ENCODE results near the gene MUTYH. TPM values are rescaled to one million over a fixed set of nuclear protein-coding genes. Genes with fewer than 3 reads are reported as not detected.
A peak's percentile ranks its signal among the peaks of the same experiment; 100 is the strongest.

MUTYH gene
- total and polyA plus RNA-seq, 2 of the 8 experiments (the other 6 are each of a cell fraction or from before 2014, with no cell fraction given) = 51.9 to 65.7 TPM

DNA sequence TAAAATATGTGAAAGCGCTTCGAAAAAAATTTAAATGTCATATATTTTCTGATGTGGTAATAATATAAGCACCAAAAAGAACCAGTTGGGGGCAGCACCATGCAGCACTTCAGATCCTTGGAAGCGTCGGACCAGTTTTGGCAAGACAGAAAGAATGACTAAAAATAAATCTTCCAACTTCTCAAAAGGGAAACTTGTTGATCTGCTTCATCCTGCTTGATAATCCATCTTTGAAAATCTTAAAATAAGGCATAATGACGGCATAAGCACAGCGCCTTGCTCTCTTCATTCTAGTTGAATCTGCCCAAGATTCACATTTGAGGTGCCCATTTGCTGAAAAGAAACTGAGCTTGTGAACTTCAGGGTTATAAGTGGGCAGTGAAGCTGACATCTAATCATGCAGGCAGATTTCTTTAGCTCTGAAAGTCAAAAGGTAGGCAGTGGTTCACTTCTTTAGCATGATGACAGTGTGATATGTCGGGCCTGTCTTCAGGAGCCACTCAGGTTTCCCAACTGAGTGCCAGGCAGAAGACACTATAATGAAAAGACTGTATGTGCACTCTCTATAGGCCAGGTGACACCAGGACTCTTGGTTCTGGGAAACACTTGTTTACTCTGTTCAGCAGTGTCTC lies 19.8 kb upstream of the MUTYH start:
- TF ChIP-seq, protein P1, sequence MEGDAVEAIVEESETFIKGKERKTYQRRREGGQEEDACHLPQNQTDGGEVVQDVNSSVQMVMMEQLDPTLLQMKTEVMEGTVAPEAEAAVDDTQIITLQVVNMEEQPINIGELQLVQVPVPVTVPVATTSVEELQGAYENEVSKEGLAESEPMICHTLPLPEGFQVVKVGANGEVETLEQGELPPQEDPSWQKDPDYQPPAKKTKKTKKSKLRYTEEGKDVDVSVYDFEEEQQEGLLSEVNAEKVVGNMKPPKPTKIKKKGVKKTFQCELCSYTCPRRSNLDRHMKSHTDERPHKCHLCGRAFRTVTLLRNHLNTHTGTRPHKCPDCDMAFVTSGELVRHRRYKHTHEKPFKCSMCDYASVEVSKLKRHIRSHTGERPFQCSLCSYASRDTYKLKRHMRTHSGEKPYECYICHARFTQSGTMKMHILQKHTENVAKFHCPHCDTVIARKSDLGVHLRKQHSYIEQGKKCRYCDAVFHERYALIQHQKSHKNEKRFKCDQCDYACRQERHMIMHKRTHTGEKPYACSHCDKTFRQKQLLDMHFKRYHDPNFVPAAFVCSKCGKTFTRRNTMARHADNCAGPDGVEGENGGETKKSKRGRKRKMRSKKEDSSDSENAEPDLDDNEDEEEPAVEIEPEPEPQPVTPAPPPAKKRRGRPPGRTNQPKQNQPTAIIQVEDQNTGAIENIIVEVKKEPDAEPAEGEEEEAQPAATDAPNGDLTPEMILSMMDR (IDR thresholded peaks at IDR 0.05; ENCODE audit: control extremely low read depth in 1 of 3, insufficient read depth in 1 of 3, low read depth in 1 of 3, low read length in 3 of 3) = peak; percentile 18 to 61 (median 46)
- no peak for TF ChIP-seq CREB1 (IDR thresholded peaks at IDR 0.05)
- TF ChIP-seq RAD21 (IDR thresholded peaks at IDR 0.05 in 1 of 2, conservative IDR thresholded peaks at IDR 0.05 in 1 of 2; ENCODE audit: low read depth in 2 of 2, low read length in 2 of 2) = peak; percentile 78 to 83
- H3K56ac ChIP-seq (replicated peaks; ENCODE audit: insufficient read length, low read depth, low read length) = no peak overlapping the region
- no peak overlapping the region for H4K5ac ChIP-seq (ENCODE audit: insufficient read length, low read depth, low read length)
- no peak for DNase-seq (ENCODE audit: low read depth in 1 of 2, low spot score in 2 of 2)
- H4K8ac ChIP-seq (ENCODE audit: extremely low read depth, insufficient read depth, low read length) = no peak overlapping the region
- peaks cover 2 to 11% (median 8%) of the 10 kb centered on the region in 4 experiments for H3K4me1 ChIP-seq (replicated peaks in 1 of 4; ENCODE audit: control insufficient read depth in 3 of 4, insufficient read depth in 4 of 4, low read length in 3 of 4)
- H3K4ac ChIP-seq (replicated peaks; ENCODE audit: insufficient read length, low read depth, low read length) = no peak overlapping the region
- peak overlapping the region; percentile 16 to 43 for H3K4me2 ChIP-seq (ENCODE audit: insufficient read depth in 1 of 2, low read depth in 2 of 2, low read length in 2 of 2)
- H3K79me2 ChIP-seq (ENCODE audit: control insufficient read depth in 1 of 2, insufficient read depth in 2 of 2, low read length in 2 of 2) = no peaks in the 10 kb centered on the region
- H4K91ac ChIP-seq (replicated peaks; ENCODE audit: insufficient read length, low read length) = no peak overlapping the region
- no peak overlapping the region for H3K18ac ChIP-seq (ENCODE audit: extremely low read depth, low read length)
- H3K9ac ChIP-seq (replicated peaks in 1 of 4; ENCODE audit: extremely low read depth in 1 of 4, low read depth in 3 of 4, low read length in 3 of 4) = peak overlapping the region in 1 of 4 experiments; percentile 9; a peak in 1 of 7 replicates
- no peak overlapping the region for H3K27ac ChIP-seq (ENCODE audit: low read depth, low read length)
- no peaks in the 10 kb centered on the region for H3K9me3 ChIP-seq (ENCODE audit: insufficient read depth in 2 of 2, low read depth in 1 of 2, low read length in 1 of 2)
- H4K20me1 ChIP-seq (replicated peaks in 1 of 2; ENCODE audit: control insufficient read depth in 1 of 2, insufficient read depth in 2 of 2, low read length in 2 of 2) = no peaks in the 10 kb centered on the region
- FAIRE-seq = peak; percentile 70
- no peaks in the 10 kb centered on the region for H3K23me2 ChIP-seq (ENCODE audit: low read depth, low read length)
- POLR2A ChIA-PET (ENCODE audit: partially characterized antibody) = interaction anchor here (1.4 to 14.2 kb wide), 4 partner anchors 17 to 162 kb away, joined by 4 to 162 read pairs (median 6); partner anchors contain the start of genes HPDL, MUTYH, PRDX1 and TOE1
- no peak overlapping the region for H3K14ac ChIP-seq (ENCODE audit: insufficient read length)
- CTCF ChIA-PET (ENCODE audit: partially characterized antibody) = interaction anchor here (0.6 to 10.3 kb wide), 26 partner anchors 9 to 342 kb away, joined by 3 to 194 read pairs (median 4); partner anchors contain the start of genes CCDC163, HPDL, MMACHC and MUTYH
- no peak overlapping the region for H2BK12ac ChIP-seq (ENCODE audit: low read depth, low read length)
- H2BK20ac ChIP-seq (ENCODE audit: low read length) = no peak overlapping the region
- no peak overlapping the region for H2BK15ac ChIP-seq (ENCODE audit: low read length)
- no peak overlapping the region for H2BK120ac ChIP-seq (replicated peaks; ENCODE audit: low read depth, low read length)
- 55% methylated on average over 7 of the region's 7 CpGs; no CpG with 5 or more reads in 1 of the 2 experiments for WGBS, 2 experiments (ENCODE audit: extremely low coverage in 1 of 2, insufficient coverage in 1 of 2, insufficient read length in 1 of 2, insufficient replicate concordance in 2 of 2, low coverage in 1 of 2, low lambda C conversion rate in 2 of 2, missing lambda C conversion rate in 1 of 2)
- H2AK5ac ChIP-seq (ENCODE audit: low read depth, low read length) = no peak overlapping the region
- no peak overlapping the region for H3K4me3 ChIP-seq (ENCODE audit: extremely low read depth in 1 of 4, insufficient read depth in 2 of 4, low read depth in 3 of 4, low read length in 4 of 4)
- H3K27me3 ChIP-seq (replicated peaks in 1 of 4; ENCODE audit: control insufficient read depth in 3 of 4, extremely low read depth in 1 of 4, insufficient read depth in 3 of 4, low read length in 3 of 4) = no peaks in the 10 kb centered on the region
- H3K36me3 ChIP-seq (ENCODE audit: control insufficient read depth in 2 of 4, insufficient read depth in 4 of 4, low read length in 3 of 4) = no peaks in the 10 kb centered on the region
- no peak overlapping the region for H2BK5ac ChIP-seq (ENCODE audit: low read depth, low read length)
- no peaks in the 10 kb centered on the region; the same call in 1 of the 2 replicates for H3K79me1 ChIP-seq (ENCODE audit: low read depth, low read length)
- no peak overlapping the region for H2AFZ ChIP-seq (ENCODE audit: low read length)
- H3K23ac ChIP-seq (ENCODE audit: insufficient read length) = no peak overlapping the region
